Choroid plexus epithelial cell (primary cell): ENCODE results near the gene PPARD.
A peak's percentile ranks its signal among the peaks of the same experiment; 100 is the strongest.
"Not testable (repeated sequence)": the region's sequence is repeated elsewhere in the genome, so short reads cannot be mapped to it uniquely, and the experiment has no call there.

Experiments
- DNase-seq: peaks from one replicate; pipeline ENCODE4 v3.0.0-alpha.2; 2010; ENCODE audit warnings: low read depth
- H3K4me3 ChIP-seq: 2 replicates; pipeline ENCODE4 v1.5.1; 2011; ENCODE audit warnings: low read depth, mild to moderate bottlenecking, control low read depth, low read length, moderate library complexity
- CTCF ChIP-seq: conservative IDR thresholded peaks from 2 replicates; pipeline ENCODE4 v1.5.1; 2011; ENCODE audit warnings: low read depth, mild to moderate bottlenecking, control low read depth, inconsistent platforms, low read length, moderate library complexity

The PPARD gene

GRCh38 chr6:35388772-35389352 is 46.5 kb downstream of the PPARD start:
- no peak overlapping the region for H3K4me3 ChIP-seq
- DNase-seq, result no peak
- TF ChIP-seq CTCF, result no peak

- not testable (repeated sequence) for H3K4me3 ChIP-seq, DNase-seq
These were observed 47.0 kb downstream of the PPARD start for GRCh38 chr6:35389386-35389785.

- TF ChIP-seq CTCF, result peak; percentile 28
- H3K4me3 ChIP-seq, result no peak overlapping the region
- peak; percentile 95 for DNase-seq
These were observed 49.0 kb downstream of the PPARD start for GRCh38 chr6:35391240-35391968.

- TF ChIP-seq CTCF, result no peak
- DNase-seq, result no peak
- H3K4me3 ChIP-seq, result no peak overlapping the region
These were observed 49.8 kb downstream of the PPARD start for GRCh38 chr6:35392111-35392702.

- no peak overlapping the region for H3K4me3 ChIP-seq
- DNase-seq, result no peak
- no peak for TF ChIP-seq CTCF
These were observed 50.7 kb downstream of the PPARD start for GRCh38 chr6:35392773-35393672.

- no peak for TF ChIP-seq CTCF
- H3K4me3 ChIP-seq, result no peak overlapping the region
- no peak for DNase-seq
These were observed 54.6 kb downstream of the PPARD start for GRCh38 chr6:35396991-35397390.
